Hypothalamus (tissue), 51 donors: Measurements from ENCODE around the gene BBS2.
"Not testable (repeated sequence)": the region's sequence is repeated elsewhere in the genome, so short reads cannot be mapped to it uniquely, and the experiment has no call there.

Experiments
- DNase-seq, 51 donors: peaks; one replicate each; lab custom pipeline; 2025; lab: John Stamatoyannopoulos, UW

BBS2 gene

DNA sequence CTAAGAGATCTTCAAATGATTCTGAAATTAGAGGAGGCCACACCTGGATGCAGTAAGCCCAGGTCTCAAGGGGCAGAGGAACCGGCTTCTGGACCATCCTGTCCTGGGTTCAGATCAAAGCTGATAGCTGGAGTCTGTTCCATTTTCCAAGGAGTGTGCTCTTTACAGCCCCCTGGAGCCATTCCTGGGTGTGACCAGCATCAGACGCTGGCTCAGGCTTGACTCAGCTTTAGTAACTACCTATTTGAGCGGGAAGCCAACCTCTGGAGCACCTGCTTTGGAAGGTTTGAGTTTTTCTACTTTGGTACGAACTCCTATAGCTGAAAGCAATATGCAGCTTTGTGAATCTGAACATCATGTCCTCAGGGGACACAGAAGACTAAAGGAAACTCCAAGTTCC lies 12.9 kb upstream of the BBS2 start:
- DNase-seq = no peak

DNA sequence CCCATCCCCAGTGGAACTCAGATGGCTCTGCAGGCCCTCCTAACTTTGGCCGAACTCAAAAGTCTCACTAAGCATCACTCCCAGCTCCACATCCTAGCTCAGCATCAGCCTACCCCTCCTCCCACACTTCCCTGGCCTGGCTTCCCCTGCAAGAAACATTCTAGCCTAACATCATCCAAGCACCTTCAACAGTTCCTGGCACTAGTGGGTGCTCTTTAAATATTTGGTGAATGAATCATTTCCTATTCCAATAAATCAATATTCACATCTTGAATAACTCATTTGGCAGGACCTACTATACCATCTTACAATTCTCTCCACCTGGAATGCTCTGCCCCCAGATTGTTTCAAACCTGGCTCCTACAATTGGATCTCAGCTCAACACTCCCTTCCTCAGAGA lies 11.0 kb upstream of the BBS2 start:
- DNase-seq = no peak

DNA sequence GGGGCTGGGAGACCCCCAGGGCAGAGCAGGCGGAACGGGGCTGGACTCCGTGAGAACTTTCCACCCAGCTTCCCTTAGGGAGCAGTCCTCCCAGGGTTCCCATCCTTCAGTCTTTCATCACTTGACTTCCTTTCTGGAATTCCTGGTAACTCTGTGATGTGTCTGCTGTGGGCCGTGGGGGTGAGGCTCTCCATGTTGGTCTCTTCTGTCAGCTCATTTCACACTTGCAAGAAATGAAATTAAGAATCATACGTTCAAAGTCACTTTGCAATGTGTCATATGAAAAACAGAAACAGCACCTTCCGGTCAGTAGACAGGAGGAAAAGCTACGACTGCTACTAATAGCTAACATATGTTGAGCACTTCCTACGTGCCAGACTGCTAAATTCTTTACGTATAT lies 5.4 kb upstream of the BBS2 start:
- DNase-seq = no peak

DNA sequence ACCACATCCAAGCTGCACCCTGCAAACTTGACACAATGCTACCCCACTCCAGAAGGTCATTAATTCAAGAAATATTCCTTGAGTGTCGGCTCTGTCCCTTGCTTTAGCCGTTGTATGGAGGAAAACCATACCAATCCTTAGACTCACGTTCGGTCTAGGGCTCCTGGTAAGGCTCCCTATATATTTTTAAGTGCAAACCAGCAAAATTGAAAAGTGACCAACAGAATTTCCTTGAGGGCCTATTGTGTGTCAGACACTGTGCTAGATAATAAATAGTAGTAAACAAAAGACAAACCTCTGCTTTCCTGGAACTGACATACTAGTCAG lies 390 bp upstream of the BBS2 start:
- DNase-seq = no peak

DNA sequence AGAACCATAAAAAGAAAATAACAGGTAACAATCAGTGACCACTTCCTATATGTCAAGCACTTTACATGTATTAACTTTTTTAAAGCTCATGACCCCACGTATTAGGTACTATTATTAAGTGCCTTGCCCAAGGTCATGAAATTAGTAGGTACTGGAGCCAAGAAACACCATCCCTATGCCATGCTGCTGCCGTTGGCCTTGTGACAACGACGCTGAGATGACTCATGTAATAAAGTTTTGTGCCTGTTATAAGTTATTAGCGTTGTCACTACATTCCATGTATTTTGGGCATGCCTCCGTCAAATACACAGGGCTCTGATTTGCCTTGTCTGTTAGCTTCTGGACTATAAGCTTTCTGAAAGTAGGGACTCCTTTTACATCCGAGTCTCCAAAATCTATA lies 1.4 kb downstream of the BBS2 start:
- DNase-seq = peak in 1 of 51 donors; percentile 42

DNA sequence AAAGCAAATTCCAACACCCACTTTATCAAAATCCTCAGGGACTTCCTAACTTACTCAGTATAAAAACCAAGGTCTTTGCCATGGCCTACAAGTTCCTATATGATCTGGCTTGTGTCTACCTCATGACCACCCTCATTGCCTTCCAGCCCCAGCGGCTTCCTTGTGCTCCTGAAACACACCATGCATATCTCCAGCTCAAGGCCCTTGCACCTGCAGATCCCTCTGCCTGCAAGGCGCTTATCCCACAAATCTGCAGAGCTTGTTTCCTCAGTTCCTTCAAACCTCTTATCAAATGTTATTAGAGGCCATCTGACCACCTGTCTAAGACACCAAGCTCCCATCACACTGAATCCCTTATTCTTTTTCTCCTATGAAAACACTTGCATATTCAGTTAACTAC lies 2.6 kb downstream of the BBS2 start:
- DNase-seq = peak in 2 of 51 donors; percentile 8 to 39

DNA sequence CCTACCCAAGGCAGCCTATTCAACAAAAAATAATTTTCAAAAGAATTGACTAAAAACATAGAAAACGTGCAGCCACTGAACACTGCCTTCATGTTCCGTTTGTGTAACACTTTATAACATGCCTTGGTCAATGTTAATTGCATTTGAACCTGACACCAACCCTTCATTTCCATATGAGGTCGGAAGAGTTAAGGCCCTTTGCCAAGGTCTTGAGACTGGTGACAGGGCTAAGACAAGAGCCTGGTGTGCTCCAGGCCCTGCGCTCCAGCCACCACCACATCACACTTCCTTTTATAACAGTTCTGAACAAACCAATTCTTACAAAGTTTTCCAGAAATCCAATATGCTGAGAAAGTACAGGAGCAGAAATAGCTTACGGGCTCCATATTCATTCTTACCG lies 4.2 kb downstream of the BBS2 start:
- peak in 5 of 51 donors; percentile 19 to 71 (median 30) for DNase-seq

DNA sequence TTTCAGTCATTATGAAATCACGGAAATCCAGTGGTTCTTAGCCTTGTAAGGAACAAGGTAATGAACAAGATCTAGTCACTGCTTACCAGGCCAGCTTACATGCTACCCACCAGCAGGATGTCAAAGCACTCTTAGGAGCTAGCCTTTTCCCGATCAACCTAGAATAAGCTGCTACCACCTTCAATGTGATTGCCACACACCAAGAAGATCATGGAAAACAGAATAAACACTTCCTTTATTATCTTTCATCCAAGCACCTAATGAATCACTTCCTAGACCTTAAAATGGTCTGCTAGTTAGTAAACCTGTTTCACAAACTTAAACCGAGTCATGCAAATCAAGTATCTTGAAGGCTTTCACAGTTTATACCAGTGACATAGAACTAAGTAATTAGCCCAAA lies 5.0 kb downstream of the BBS2 start:
- DNase-seq = peak in 2 of 51 donors; percentile 16 to 43

DNA sequence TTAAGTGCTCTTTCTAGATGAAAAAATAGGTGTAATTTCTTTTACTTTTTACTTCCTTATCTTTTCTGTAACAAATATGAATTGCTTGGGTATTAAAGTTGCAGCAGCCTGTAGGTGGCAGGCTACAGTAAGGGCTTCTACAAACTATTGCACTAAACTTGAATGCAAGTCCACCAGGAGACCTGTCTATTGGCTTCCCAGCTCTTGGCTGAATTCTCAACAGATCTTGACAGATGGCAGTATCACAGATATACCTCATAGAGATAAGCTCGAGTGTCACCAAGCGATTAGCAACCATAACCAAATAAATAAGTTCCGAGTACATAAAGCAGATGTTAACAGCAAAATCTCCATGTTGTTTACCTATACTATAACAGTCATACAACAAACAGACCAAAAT lies 5.9 kb downstream of the BBS2 start:
- DNase-seq = peak in 20 of 51 donors; percentile 6 to 66 (median 42)

DNA sequence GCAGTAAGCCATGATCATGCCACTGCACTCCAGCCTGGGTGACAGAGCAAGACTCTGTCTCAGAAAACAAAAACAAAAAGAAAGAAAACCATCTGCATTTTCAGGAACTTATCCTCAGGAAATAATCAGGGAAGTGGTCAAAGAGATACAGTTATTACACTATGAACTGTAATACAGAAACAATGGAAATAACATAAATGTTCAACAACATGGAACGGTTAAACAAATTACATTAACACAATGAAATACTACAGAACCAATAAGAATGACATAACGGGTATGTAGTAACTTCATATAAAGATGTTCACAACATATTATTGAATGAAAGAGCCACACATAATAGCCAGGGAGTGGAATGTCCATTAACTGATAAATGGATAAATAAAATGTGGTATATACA lies 6.7 kb downstream of the BBS2 start:
- DNase-seq = no peak

DNA sequence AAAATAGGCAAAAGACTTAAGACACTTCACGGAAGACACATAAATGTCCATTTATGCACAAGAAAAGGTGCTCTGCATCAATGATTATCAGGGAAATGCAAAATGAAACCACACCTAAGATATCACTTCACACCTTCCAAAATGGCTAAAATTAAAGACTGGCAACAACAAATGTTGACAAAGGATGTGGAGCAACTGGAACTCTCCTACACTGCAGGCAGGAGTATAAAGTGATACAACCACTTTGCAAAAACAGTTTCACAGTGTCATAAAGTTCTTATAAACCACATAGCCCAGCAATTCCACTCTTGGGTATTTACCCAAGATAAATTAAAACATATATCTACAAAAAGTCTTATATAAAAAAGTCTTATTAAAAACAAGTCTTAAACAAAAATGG lies 7.8 kb downstream of the BBS2 start:
- DNase-seq = no peak

DNA sequence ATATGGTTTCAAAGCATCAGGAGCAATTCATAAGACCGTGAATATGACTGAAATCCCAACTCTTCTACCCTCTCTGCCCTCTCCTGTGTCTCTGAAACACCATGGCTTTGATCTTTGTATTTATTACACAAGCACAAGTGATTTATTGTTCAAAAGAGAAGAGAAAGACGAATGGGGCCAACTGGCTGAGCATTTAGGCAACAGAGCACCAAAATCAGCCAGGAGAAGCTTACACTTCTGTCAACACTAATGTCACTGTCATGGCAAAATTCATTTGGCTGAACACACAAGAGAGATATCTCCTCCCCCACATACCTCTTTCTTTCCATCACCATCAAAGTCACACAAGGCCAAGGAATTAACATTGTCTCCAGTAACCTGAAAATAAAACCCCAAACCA lies 9.3 kb downstream of the BBS2 start:
- no peak for DNase-seq

DNA sequence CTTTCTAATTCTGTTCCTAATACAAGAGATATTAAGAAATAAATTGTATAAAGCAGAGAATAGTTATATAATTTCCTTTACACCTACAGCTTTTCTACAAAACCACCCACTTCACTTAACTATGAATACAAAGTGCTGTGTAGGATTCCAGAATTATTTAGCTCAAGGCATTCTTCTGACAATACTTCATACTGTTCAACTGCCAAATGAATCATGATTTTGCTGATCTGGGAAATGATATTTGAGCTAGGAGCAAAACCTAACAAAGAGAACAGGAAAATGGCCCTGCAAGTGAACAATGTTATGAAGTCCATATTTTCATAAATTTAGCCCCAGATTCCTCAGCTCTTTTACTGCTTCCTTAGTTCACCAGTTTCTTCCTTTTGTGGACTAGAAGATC lies 12.9 kb downstream of the BBS2 start:
- DNase-seq = peak in 1 of 51 donors; percentile 20

DNA sequence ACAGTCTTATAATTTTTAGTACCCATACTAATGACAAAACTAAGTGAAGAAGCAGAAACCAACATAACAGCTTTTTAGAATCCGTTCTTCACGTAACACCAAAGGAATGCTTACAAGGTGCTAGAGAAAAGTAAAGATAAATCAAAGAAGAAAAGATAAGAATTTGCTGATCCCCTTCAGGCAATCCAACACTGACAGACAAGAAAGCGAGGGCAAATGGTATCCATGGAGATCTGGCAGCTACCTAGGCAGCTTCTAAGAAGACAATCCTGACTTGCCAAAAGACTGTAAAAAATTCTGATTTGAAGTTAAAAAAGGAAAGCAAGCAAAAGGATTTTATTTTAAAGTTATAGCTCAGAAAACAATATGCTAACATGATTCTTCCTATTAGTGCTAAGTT lies 14.6 kb downstream of the BBS2 start:
- no peak for DNase-seq

DNA sequence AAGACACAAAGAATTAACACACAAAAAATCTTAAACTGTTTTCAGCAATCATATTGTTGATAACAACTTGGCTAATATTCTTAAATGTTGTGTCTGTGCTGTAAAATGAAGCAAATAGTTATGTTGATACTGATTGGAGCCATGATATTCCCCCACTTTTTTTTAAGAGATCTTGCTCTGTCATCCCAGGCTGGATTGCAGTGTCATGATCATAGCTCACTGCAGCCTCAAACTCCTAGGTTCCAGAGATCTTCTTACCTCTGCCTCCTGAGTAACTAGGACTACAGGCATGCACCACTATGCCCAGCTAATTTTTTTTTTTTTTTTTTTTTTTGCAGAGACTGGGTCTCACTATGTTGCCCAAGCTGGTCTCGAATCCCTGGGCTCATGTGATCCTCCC lies 26.0 kb downstream of the BBS2 start:
- DNase-seq = no peak

DNA sequence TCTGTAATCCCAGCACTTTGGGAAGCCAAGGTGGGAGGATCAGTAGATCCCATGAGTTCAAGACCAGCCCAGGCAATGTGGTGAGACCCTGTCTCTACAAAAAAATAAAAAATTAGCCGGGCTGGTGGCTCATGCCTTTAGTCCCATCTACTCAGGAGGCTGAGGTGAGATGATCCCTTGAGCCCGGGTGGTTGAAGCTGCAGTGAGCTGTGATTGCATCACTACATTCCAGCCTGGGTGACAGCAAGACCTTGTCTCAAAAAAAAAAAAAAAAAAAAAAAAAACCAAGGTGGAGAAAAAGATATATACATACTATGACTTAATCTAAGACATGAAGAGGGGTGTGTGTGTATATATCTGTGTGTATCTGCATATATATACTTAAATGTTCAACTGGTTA lies 26.7 kb downstream of the BBS2 start:
- no peak for DNase-seq

DNA sequence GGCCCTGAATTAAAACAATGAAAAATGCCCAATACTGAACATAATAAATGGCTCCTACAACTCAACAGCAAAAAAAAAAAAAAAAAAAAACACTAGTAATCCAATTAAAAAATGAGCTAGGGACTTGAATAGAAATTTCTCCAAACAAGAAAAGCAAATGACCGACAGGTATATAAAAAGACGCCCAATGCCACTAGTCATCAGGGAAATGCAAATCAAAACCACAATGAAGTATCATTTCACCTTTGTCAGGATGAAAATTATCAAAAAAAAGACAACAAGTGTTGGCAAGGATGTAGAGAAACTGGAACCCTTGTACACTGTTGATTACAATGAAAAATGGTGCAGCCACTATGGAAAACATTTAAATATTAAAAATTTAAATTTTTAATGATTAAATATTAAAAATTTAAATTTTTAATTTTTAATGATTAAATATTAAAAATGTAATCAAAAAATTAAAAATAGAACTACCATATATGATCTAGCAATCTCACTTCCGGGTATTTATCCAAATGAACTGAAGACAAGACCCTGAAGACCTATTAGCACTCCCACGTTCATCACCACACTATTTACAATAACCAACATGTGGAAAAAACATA lies 28.1 kb downstream of the BBS2 start:
- no peak for DNase-seq

DNA sequence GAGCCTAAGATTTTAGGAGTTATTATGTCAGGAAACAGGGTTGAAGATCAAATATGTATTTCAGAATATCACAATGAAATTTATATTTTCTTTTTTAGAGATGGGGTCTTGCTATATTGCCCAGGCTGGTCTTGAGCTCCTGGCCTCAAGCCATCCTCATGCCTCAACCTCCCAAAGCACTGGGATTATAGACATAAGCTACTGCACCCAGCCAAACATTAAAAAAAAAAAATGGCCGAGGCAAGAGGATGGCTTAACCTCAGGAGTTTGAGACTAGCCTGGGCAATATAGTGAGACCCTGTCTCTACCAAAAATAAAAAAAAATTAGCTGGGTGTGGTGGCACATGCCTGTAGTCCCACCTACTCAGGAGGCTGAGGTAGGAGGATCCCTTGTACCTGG lies 31.0 kb downstream of the BBS2 start:
- DNase-seq = not testable (repeated sequence)

DNA sequence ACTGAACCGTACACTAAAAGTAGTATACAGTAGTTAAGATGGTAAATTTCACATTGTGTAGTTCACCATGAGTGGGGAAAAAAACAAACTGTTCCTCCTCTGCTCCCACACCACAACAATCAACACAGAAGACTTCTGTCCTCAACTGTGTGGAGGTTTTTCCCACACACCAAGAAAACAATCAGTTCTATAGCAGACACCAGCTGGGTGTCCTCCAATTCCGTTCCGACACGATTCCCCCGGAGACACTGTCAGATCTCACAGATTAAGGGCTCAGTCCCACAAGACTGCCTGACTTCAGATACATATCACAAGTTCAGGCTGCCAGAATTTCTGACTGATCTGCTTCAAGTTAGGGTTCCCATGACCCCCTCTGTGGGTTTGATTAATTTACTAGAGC lies 31.8 kb downstream of the BBS2 start:
- DNase-seq = peak in 27 of 51 donors; percentile 5 to 69 (median 33)

DNA sequence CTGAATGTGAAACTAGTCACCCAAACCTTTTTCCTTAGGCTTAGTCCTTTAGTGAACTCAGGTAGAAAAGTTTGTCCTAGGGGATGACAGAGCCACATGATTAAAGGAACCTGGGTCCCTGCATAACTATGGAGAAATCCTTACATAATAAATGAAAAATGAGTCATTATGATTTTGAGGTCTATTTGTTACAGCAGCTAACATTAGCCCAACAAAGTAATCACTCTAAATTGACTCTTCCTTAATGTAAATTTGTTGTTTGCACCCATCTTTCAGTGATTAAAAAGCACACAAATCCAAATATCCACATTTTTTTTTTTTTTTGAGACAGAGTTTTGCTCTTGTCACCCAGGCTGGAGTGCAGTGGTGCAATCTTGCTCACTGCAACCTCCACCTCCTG lies 36.4 kb downstream of the BBS2 start:
- DNase-seq = no peak

DNA sequence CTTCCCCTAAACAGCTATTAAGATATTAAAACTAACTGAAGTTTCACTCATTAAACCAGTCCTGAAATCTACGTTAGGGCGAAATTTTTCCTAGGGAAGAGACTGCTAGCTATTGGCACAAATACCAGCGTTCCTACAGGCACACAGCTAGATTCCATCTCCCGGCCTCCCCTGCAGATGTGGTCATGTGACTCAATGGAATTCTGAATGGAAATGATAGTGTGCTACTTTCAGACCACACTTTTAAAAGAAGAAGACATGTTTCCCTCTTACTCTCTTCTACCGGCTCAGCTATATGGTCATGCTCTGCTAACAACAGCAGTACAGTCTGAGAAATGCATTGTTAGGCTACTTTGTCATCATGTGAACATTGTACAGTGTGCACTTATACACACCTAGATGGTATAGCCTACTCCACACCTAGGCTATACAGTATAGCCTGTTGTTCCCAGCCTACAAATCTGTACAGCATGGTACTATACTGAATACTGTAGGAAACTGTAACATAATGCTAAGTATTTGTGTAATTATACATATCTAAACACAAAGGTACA lies 37.1 kb downstream of the BBS2 start:
- no peak for DNase-seq

DNA sequence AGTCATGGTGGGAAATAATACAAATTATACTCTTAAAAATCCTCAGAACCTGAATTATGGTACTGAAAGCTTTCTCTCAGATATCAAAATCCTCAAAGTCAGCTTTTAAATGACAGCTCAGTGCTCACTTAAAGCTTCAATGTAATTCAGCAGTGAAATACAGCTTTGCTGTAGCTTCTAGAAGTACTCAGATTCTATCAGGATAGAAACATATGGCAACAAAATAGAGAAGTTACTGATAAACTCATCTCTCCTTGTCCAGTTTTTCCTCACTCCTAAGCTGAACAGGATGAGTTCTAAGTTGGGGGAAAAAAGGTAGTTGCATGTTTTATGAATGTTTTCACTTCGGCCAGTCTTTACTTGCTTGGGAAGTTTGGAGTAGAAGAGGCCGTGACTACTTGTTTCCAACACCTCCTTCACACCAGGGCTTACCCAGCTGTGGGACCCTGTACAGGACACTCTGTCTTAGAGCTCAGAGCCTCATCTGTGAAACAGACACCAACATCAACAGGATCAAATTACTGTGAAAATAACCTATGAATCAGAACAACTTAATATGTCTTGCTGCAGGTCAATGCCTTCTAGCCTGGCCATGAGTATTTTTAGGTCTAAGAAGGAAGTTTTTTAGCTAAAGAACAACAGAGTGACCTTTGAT lies 38.2 kb downstream of the BBS2 start:
- no peak for DNase-seq
